Measurements from ENCODE around the gene DCXR. TPM values are rescaled to one million over a fixed set of nuclear protein-coding genes. Genes with fewer than 3 reads are reported as not detected.

DCXR gene
- total and polyA plus RNA-seq, 7 donors = 44.3 to 163 (median 94.8) TPM

- peak; percentile 87 for DNase-seq
- H3K27me3 ChIP-seq = no peaks in the 10 kb centered on the region
- H3K4me1 ChIP-seq = peaks cover 0 to 27% (median 19%) of the 10 kb centered on the region in 4 donors
- no peaks in the 10 kb centered on the region for H3K9me3 ChIP-seq
- peak overlapping the region; percentile 52 to 79 (median 76) for H3K27ac ChIP-seq
- peaks cover 0 to 11% (median 0%) of the 10 kb centered on the region in 4 donors for H3K36me3 ChIP-seq
- TF ChIP-seq CTCF (IDR thresholded peaks at IDR 0.05) (no peak), EP300 (IDR thresholded peaks at IDR 0.05) (peak in 1 of 4 donors; percentile 15), POLR2AphosphoS5 (IDR thresholded peaks at IDR 0.05) (peak in 2 of 4 donors; percentile 31 to 40), POLR2A (IDR thresholded peaks at IDR 0.05) (no peak)
- intact Hi-C loops (cut with DNase I) = no loop called here
- 19 to 60% methylated on average over 31 of the region's 31 CpGs for WGBS, 2 donors
- H3K4me3 ChIP-seq = peak overlapping the region in 3 of 4 donors; percentile 18 to 38 (median 30)
Observed at GRCh38 chr17:81991684-81992305, 45.7 kb downstream of the DCXR start.

- no peaks in the 10 kb centered on the region for H3K9me3 ChIP-seq
- peaks cover 0 to 12% (median 0%) of the 10 kb centered on the region in 4 donors for H3K36me3 ChIP-seq
- TF ChIP-seq CTCF (IDR thresholded peaks at IDR 0.05) (no peak), EP300 (IDR thresholded peaks at IDR 0.05) (no peak), POLR2AphosphoS5 (IDR thresholded peaks at IDR 0.05) (no peak), POLR2A (IDR thresholded peaks at IDR 0.05) (no peak)
- no peaks in the 10 kb centered on the region for H3K27me3 ChIP-seq
- peaks cover 0 to 27% (median 19%) of the 10 kb centered on the region in 4 donors for H3K4me1 ChIP-seq
- peak overlapping the region; percentile 52 to 79 (median 76) for H3K27ac ChIP-seq
- no peak for DNase-seq
- peak overlapping the region in 2 of 4 donors; percentile 18 to 30 for H3K4me3 ChIP-seq
- WGBS, 2 donors = 55 to 82% methylated on average over 25 of the region's 25 CpGs
- intact Hi-C loops (cut with DNase I) = no loop called here
Observed at GRCh38 chr17:81990836-81991683, 46.4 kb downstream of the DCXR start.

GRCh38 chr17:81987161-81987770, 50.2 kb downstream of the DCXR start:
- Histone ChIP-seq H3K27ac (no peak overlapping the region), H3K9me3 (no peaks in the 10 kb centered on the region), H3K27me3 (no peaks in the 10 kb centered on the region), H3K4me1 (peaks cover 0 to 15% (median 13%) of the 10 kb centered on the region in 4 donors), H3K36me3 (peaks cover 4 to 39% (median 9%) of the 10 kb centered on the region in 4 donors), H3K4me3 (no peak overlapping the region)
- no peak for TF ChIP-seq EP300 (IDR thresholded peaks at IDR 0.05)
- 90 to 92% methylated on average over 26 of the region's 26 CpGs for WGBS, 2 donors
- DNase-seq = no peak
- intact Hi-C loops (cut with DNase I) = no loop called here

GRCh38 chr17:81986606-81987005, 50.9 kb downstream of the DCXR start:
- intact Hi-C loops (cut with DNase I) = no loop called here
- Histone ChIP-seq H3K27ac (no peak overlapping the region), H3K4me1 (peaks cover 0 to 8% (median 7%) of the 10 kb centered on the region in 4 donors), H3K4me3 (no peak overlapping the region), H3K27me3 (no peaks in the 10 kb centered on the region), H3K36me3 (peaks cover 4 to 42% (median 9%) of the 10 kb centered on the region in 4 donors), H3K9me3 (no peaks in the 10 kb centered on the region)
- TF ChIP-seq POLR2AphosphoS5 (IDR thresholded peaks at IDR 0.05) (no peak), CTCF (IDR thresholded peaks at IDR 0.05) (no peak), POLR2A (IDR thresholded peaks at IDR 0.05) (no peak), EP300 (IDR thresholded peaks at IDR 0.05) (no peak)
- DNase-seq = no peak
- 97% methylated on average over 26 of the region's 26 CpGs for WGBS, 2 donors

Other genes with a start within 250 kb of the DCXR start
- gene GCGR, start 233.5 kb downstream of the DCXR start, total RNA-seq = 1 to 10 TPM in 2 of 4 donors, under 1 TPM in 2; 0.27 to 1.4 (median 0.72) TPM
- under 1 TPM in 1 of 3 donors, not detected in 2; 0.96 TPM for gene GCGR, start 233.5 kb downstream of the DCXR start, polyA plus RNA-seq
- gene MCRIP1, start 204.4 kb downstream of the DCXR start, total RNA-seq = 100 to 1,000 TPM; 116 to 129 (median 122) TPM
- 10 to 100 TPM; 37.0 to 82.9 (median 78.0) TPM for gene MCRIP1, start 204.4 kb downstream of the DCXR start, polyA plus RNA-seq
- gene PPP1R27, start 202.6 kb downstream of the DCXR start, total RNA-seq = not detected
- under 1 TPM in 1 of 3 donors, not detected in 2; 0.50 TPM for gene PPP1R27, start 202.6 kb downstream of the DCXR start, polyA plus RNA-seq
- gene P4HB, start 177.2 kb downstream of the DCXR start, total RNA-seq = 100 to 1,000 TPM; 201 to 338 (median 268) TPM
- 100 to 1,000 TPM; 153 to 750 (median 227) TPM for gene P4HB, start 177.2 kb downstream of the DCXR start, polyA plus RNA-seq
- 10 to 100 TPM; 67.0 to 99.5 (median 74.1) TPM for gene ARHGDIA, start 166.4 kb downstream of the DCXR start, total RNA-seq
- 100 to 1,000 TPM; 252 to 452 (median 385) TPM for gene ARHGDIA, start 166.4 kb downstream of the DCXR start, polyA plus RNA-seq
- gene ALYREF, start 146.1 kb downstream of the DCXR start, total RNA-seq = 10 to 100 TPM; 39.2 to 44.0 (median 42.6) TPM
- 10 to 100 TPM; 30.6 to 91.4 (median 35.4) TPM for gene ALYREF, start 146.1 kb downstream of the DCXR start, polyA plus RNA-seq
- 100 to 1,000 TPM in 3 of 4 donors, 10 to 100 TPM in 1; 93.3 to 185 (median 158) TPM for gene ANAPC11, start 146.0 kb downstream of the DCXR start, total RNA-seq
- gene ANAPC11, start 146.0 kb downstream of the DCXR start, polyA plus RNA-seq = 100 to 1,000 TPM; 198 to 203 (median 202) TPM
- gene NPB, start 135.5 kb downstream of the DCXR start, total RNA-seq = 1 to 10 TPM in 1 of 4 donors, under 1 TPM in 2, not detected in 1; 0.27 to 1.8 (median 0.71) TPM
- gene NPB, start 135.5 kb downstream of the DCXR start, polyA plus RNA-seq = under 1 TPM in 1 of 3 donors, not detected in 2; 0.87 TPM
- gene PCYT2, start 126.3 kb downstream of the DCXR start, total RNA-seq = 10 to 100 TPM; 11.4 to 24.6 (median 19.3) TPM
- gene PCYT2, start 126.3 kb downstream of the DCXR start, polyA plus RNA-seq = 10 to 100 TPM; 21.6 to 86.4 (median 40.7) TPM
- gene SIRT7, start 119.5 kb downstream of the DCXR start, total RNA-seq = 10 to 100 TPM; 11.4 to 31.6 (median 14.1) TPM
- gene SIRT7, start 119.5 kb downstream of the DCXR start, polyA plus RNA-seq = 10 to 100 TPM; 28.8 to 62.2 (median 39.1) TPM
- gene MAFG, start 110.0 kb downstream of the DCXR start, total RNA-seq = 10 to 100 TPM; 16.4 to 21.9 (median 17.0) TPM
- 10 to 100 TPM in 1 of 3 donors, 1 to 10 TPM in 2; 8.8 to 21.9 (median 9.0) TPM for gene MAFG, start 110.0 kb downstream of the DCXR start, polyA plus RNA-seq
- gene PYCR1, start 100.4 kb downstream of the DCXR start, total RNA-seq = 1 to 10 TPM; 1.1 to 9.1 (median 2.8) TPM
- 10 to 100 TPM; 34.2 to 64.9 (median 49.7) TPM for gene PYCR1, start 100.4 kb downstream of the DCXR start, polyA plus RNA-seq
- not detected for gene MYADML2, start 90.5 kb downstream of the DCXR start, total RNA-seq
- gene MYADML2, start 90.5 kb downstream of the DCXR start, polyA plus RNA-seq = not detected
- gene NOTUM, start 76.5 kb downstream of the DCXR start, total RNA-seq = not detected
- gene NOTUM, start 76.5 kb downstream of the DCXR start, polyA plus RNA-seq = under 1 TPM in 1 of 3 donors, not detected in 2; 0.22 TPM
- gene ASPSCR1, start 60.1 kb downstream of the DCXR start, total RNA-seq = 10 to 100 TPM in 3 of 4 donors, 1 to 10 TPM in 1; 9.3 to 27.7 (median 19.3) TPM
- gene ASPSCR1, start 60.1 kb downstream of the DCXR start, polyA plus RNA-seq = 10 to 100 TPM; 23.4 to 35.9 (median 25.8) TPM
- gene CENPX, start 14.8 kb downstream of the DCXR start, total RNA-seq = 100 to 1,000 TPM in 3 of 4 donors, 10 to 100 TPM in 1; 78.4 to 164 (median 124) TPM
- 100 to 1,000 TPM; 249 to 273 (median 258) TPM for gene CENPX, start 14.8 kb downstream of the DCXR start, polyA plus RNA-seq
- gene LRRC45, start 14.4 kb downstream of the DCXR start, total RNA-seq = 1 to 10 TPM; 5.3 to 8.8 (median 6.9) TPM
- gene LRRC45, start 14.4 kb downstream of the DCXR start, polyA plus RNA-seq = 10 to 100 TPM in 1 of 3 donors, 1 to 10 TPM in 2; 6.6 to 28.6 (median 6.7) TPM
- gene RAC3, start 6.0 kb downstream of the DCXR start, total RNA-seq = 1 to 10 TPM in 3 of 4 donors, under 1 TPM in 1; 0.99 to 6.1 (median 2.8) TPM
- 10 to 100 TPM in 1 of 3 donors, 1 to 10 TPM in 1, under 1 TPM in 1; 0.60 to 11.8 (median 2.8) TPM for gene RAC3, start 6.0 kb downstream of the DCXR start, polyA plus RNA-seq
- 10 to 100 TPM; 31.7 to 37.4 (median 33.7) TPM for gene RFNG, start 14.1 kb upstream of the DCXR start, total RNA-seq
- gene RFNG, start 14.1 kb upstream of the DCXR start, polyA plus RNA-seq = 10 to 100 TPM; 13.6 to 38.6 (median 23.4) TPM
- gene GPS1, start 14.2 kb upstream of the DCXR start, total RNA-seq = 10 to 100 TPM; 64.6 to 75.4 (median 69.8) TPM
- gene GPS1, start 14.2 kb upstream of the DCXR start, polyA plus RNA-seq = 10 to 100 TPM; 67.3 to 83.6 (median 69.1) TPM
- 10 to 100 TPM; 31.3 to 71.0 (median 54.2) TPM for gene DUS1L, start 28.1 kb upstream of the DCXR start, total RNA-seq
- 100 to 1,000 TPM in 1 of 3 donors, 10 to 100 TPM in 2; 68.5 to 119 (median 84.2) TPM for gene DUS1L, start 28.1 kb upstream of the DCXR start, polyA plus RNA-seq
- 10 to 100 TPM; 12.7 to 44.2 (median 19.0) TPM for gene FASN, start 60.5 kb upstream of the DCXR start, total RNA-seq
- 100 to 1,000 TPM in 1 of 3 donors, 10 to 100 TPM in 2; 14.4 to 152 (median 15.3) TPM for gene FASN, start 60.5 kb upstream of the DCXR start, polyA plus RNA-seq
- 10 to 100 TPM; 13.3 to 34.1 (median 20.8) TPM for gene CCDC57, start 175.1 kb upstream of the DCXR start, total RNA-seq
- 10 to 100 TPM; 17.4 to 47.8 (median 25.4) TPM for gene CCDC57, start 175.1 kb upstream of the DCXR start, polyA plus RNA-seq
- gene SLC16A3, start 191.3 kb upstream of the DCXR start, total RNA-seq = 10 to 100 TPM in 3 of 4 donors, 1 to 10 TPM in 1; 9.6 to 19.7 (median 11.6) TPM
- gene SLC16A3, start 191.3 kb upstream of the DCXR start, polyA plus RNA-seq = 100 to 1,000 TPM in 1 of 3 donors, 10 to 100 TPM in 2; 10.8 to 140 (median 37.9) TPM
- 10 to 100 TPM; 45.1 to 61.2 (median 48.9) TPM for gene CSNK1D, start 236.0 kb upstream of the DCXR start, total RNA-seq
- gene CSNK1D, start 236.0 kb upstream of the DCXR start, polyA plus RNA-seq = 100 to 1,000 TPM in 1 of 3 donors, 10 to 100 TPM in 2; 55.9 to 142 (median 86.2) TPM

Data from sigmoid colon (tissue), 7 donors.